Urinary bladder (tissue), 4 donors: ENCODE measurements around the gene GPR78. TPM values are rescaled to one million over a fixed set of nuclear protein-coding genes. Genes with fewer than 3 reads are reported as not detected.
A peak's percentile ranks its signal among the peaks of the same experiment; 100 is the strongest.

Source experiments
- DNase-seq: peaks from one replicate; pipeline ENCODE4 v3.0.0-alpha.2; 2015; ENCODE audit errors: extremely low spot score
- H3K27ac ChIP-seq: one replicate; pipeline ENCODE4 v1.5.1; 2013; ENCODE audit warnings: low read depth, mild to moderate bottlenecking, moderate library complexity
- H3K36me3 ChIP-seq: one replicate; pipeline ENCODE4 v1.6.1; 2013; ENCODE audit warnings: mild to moderate bottlenecking, moderate library complexity; ENCODE audit not compliant: insufficient read depth
- H3K4me1 ChIP-seq: one replicate; pipeline ENCODE4 v1.6.1; 2013; ENCODE audit warnings: mild to moderate bottlenecking, moderate library complexity; ENCODE audit not compliant: insufficient read depth
- H3K4me3 ChIP-seq: one replicate; pipeline ENCODE4 v1.5.1; 2013; ENCODE audit warnings: low read depth, low read length
- WGBS: extraction: QIAGEN DNeasy Blood & Tissue Kit; methylation state at CpG from one replicate; pipeline ENCODE4 v1.1.7; 2013; 5-methylcytosine and 5-hydroxymethylcytosine counted together
- polyA plus RNA-seq: library from polyadenylated mRNA; stranded (reverse); fragments of 200-250 nt; gene quantifications from one replicate; pipeline ENCODE4 v1.2.3, GENCODE V29; 2013
- total RNA-seq: library from RNA; depleted of rRNA; stranded (reverse); fragments of >200 nt; gene quantifications from one replicate; pipeline ENCODE4 v1.2.3, GENCODE V29; 2014
- donor health status: healthy with polysubstance abuse.
- donor health status: healthy.

Gene GPR78
- total and polyA plus RNA-seq, 2 donors: 0.29 to 3.6 TPM

- Histone ChIP-seq H3K4me3 (no peak overlapping the region), H3K27ac (no peak overlapping the region), H3K4me1 (no peaks in the 10 kb centered on the region), H3K36me3 (no peaks in the 10 kb centered on the region)
- 82% methylated on average over 5 of the region's 5 CpGs for WGBS
- no peak for DNase-seq
Observed at GRCh38 chr4:8590546-8590880, 10.3 kb downstream of the GPR78 start.

GRCh38 chr4:8591114-8591513 is 10.9 kb downstream of the GPR78 start:
- DNase-seq: no peak
- Histone ChIP-seq H3K27ac (no peak overlapping the region), H3K36me3 (no peaks in the 10 kb centered on the region), H3K4me3 (no peak overlapping the region), H3K4me1 (no peaks in the 10 kb centered on the region)
- WGBS: 89% methylated on average over 9 of the region's 9 CpGs

- Histone ChIP-seq H3K4me3 (no peak overlapping the region), H3K4me1 (no peaks in the 10 kb centered on the region), H3K27ac (no peak overlapping the region), H3K36me3 (no peaks in the 10 kb centered on the region)
- WGBS: 79% methylated on average over 15 of the region's 15 CpGs
- no peak for DNase-seq
Observed at GRCh38 chr4:8591626-8592365, 11.6 kb downstream of the GPR78 start.

DNA sequence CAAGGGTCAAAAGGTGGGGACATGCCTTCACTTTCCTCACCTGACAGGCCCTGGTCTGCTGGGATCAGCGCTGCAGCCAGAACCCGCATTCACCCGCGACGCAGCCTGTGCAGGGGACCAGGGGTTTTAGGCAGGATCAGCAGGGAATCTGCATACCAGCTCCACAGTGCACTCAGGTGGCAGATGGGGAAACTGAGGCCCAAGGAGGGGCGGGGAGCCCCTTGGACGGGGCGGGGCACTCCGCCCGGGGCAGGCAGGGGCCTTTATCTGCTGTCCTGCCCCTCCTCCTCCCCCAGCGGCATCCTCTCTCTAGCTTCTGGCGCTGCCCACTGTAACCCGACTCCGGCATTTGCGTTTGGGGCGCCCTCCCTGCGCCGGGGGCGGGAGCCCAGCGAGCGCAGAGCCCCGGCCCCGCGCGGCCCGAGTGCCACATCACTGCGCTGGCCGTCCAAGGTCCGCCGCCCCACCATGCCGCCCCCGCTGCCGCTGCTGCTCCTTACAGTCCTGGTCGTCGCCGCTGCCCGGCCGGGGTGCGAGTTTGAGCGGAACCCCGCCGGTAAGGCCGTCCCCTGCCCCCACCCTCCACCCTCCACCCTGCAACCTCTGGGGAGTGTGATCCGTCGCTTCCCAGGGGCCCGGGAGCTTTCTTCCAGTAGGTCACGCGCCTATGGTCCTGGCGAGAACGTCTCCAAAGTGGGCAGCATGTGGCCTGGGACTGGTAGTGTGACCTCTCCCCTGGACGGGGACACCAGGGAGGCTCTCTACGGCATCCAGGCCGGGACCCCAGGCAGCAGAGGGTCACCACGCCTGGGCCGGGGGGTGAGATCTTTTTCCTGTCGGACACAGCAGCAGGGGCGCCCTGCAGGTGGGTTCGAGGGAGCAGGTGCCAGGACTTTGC is 12.4 kb downstream of the GPR78 start, which contains the start of gene CPZ:
Gene CPZ (plus strand): TSS at position 400 of the 898 bp plus-strand sequence. CDS start 69 bp downstream, at position 469.
- 6% methylated on average over 58 of the region's 58 CpGs for WGBS
- Histone ChIP-seq H3K36me3 (no peaks in the 10 kb centered on the region), H3K4me1 (no peaks in the 10 kb centered on the region), H3K27ac (no peak within 1 kb of the TSS), H3K4me3 (peak within 1 kb of the TSS; percentile 13)
- DNase-seq: no peak

- Histone ChIP-seq H3K4me3 (no peak overlapping the region), H3K27ac (no peak overlapping the region)
Observed at GRCh38 chr4:8593264-8594096, 13.3 kb downstream of the GPR78 start.

GRCh38 chr4:8594097-8595038 is 14.2 kb downstream of the GPR78 start:
- H3K4me1 ChIP-seq: no peaks in the 10 kb centered on the region
- peak; percentile 37 for DNase-seq
- H3K27ac ChIP-seq: no peak overlapping the region
- H3K36me3 ChIP-seq: no peaks in the 10 kb centered on the region
- no peak overlapping the region for H3K4me3 ChIP-seq
- WGBS: 47% methylated on average over 24 of the region's 24 CpGs

More at GRCh38 chr4:8593264-8594096, 13.3 kb downstream of the GPR78 start:
- no peaks in the 10 kb centered on the region for H3K36me3 ChIP-seq
- WGBS: 33% methylated on average over 24 of the region's 24 CpGs
- H3K4me1 ChIP-seq: no peaks in the 10 kb centered on the region
- no peak for DNase-seq

DNA sequence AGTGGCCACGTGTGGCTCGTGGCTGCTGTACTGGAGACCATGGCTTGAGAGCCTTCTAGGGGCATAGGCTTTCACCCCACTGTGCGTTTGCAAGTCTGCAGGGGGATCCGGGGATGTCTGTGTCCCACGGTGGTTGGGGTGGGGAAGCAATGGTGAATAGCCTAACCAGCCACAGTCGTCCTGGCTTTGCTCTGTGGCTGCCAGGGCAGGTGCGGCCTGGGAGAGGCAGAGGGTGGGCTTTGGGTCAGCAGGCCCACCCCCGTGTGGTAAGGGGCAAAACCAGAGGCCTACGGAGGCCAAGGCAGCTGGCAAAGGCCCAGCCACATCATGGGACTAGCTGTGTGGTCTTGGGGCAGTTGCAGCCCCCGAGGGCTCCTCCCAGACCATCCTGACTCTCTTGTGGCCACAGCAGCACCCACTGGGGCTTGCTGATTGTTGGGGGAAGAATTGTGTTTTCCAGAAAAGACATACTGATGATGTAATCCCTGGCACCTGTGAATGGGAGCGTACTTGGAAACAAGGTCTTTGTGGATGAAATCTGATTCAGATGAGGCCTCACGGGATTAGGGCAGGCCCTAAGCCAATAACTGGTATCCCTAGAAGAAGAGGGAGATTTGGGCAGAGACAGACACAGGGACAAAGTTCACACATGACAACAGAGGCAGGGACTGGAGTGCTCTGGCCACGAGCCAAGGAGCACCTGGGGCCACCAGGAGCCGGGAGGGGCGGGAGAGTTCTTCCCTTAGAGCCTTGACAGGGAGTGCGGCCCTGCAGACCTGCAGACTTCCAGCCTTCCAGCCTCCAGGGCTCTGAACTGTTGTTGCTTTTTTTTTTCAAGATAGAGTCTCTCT is 15.3 kb downstream of the GPR78 start:
- H3K4me1 ChIP-seq: no peaks in the 10 kb centered on the region
- H3K27ac ChIP-seq: no peak overlapping the region
- 63% methylated on average over 16 of the region's 16 CpGs for WGBS

DNA sequence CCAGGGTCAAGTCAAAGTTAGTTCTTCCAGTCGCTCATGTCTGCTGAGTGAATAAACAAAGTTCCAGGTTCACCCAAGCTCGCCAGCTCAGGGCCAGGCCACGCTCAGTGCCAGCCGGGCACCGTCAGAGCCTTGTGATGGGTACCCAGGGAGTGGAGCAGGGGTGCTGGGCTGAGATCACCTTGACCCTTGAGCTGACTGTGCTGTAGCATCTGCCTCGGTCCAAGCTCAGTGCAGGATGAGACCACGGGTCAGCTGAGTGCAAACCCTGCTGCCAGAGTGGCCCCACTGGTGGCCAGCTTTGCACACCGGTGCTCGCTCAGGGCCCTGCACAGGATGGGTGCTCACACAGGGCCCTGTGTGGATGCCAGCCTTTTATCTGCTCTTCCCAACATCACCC is 16.7 kb downstream of the GPR78 start:
- no peak for DNase-seq
- H3K4me1 ChIP-seq: no peaks in the 10 kb centered on the region
- no peaks in the 10 kb centered on the region for H3K36me3 ChIP-seq
- H3K27ac ChIP-seq: no peak overlapping the region
- no peak overlapping the region for H3K4me3 ChIP-seq
- 79% methylated on average over 9 of the region's 9 CpGs for WGBS

More for the DNA sequence above, 15.3 kb downstream of the GPR78 start:
- H3K36me3 ChIP-seq: no peaks in the 10 kb centered on the region
- DNase-seq: no peak
- no peak overlapping the region for H3K4me3 ChIP-seq

DNA sequence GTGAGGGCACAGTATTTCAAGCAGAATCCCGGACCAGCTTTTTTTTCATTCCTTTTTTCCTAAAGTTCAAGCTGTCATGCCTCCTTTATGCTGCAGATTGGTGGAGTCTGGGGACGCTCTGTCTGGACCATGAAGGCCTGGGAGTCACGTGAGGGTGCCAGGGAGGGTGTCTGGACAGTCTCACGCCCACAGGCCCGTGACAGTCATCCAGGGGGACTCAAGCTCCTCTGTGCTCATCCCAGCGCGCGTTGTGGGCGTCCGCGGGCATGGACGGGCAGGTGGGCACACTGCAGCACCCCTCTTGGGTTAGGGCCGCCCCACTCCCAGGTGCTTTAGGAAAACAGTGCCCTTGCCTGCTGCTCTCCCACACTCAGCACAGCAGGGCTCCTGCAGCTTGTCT is 17.1 kb downstream of the GPR78 start:
- 81% methylated on average over 13 of the region's 13 CpGs for WGBS
- no peak overlapping the region for H3K27ac ChIP-seq

GRCh38 chr4:8597791-8598190 is 17.6 kb downstream of the GPR78 start:
- no peaks in the 10 kb centered on the region for H3K36me3 ChIP-seq
- WGBS: 88% methylated on average over 15 of the region's 15 CpGs
- no peaks in the 10 kb centered on the region for H3K4me1 ChIP-seq
- H3K4me3 ChIP-seq: no peak overlapping the region
- DNase-seq: no peak
- H3K27ac ChIP-seq: no peak overlapping the region

More for the DNA sequence above, 17.1 kb downstream of the GPR78 start:
- Histone ChIP-seq H3K4me1 (no peaks in the 10 kb centered on the region), H3K4me3 (no peak overlapping the region), H3K36me3 (no peaks in the 10 kb centered on the region)
- no peak for DNase-seq

DNA sequence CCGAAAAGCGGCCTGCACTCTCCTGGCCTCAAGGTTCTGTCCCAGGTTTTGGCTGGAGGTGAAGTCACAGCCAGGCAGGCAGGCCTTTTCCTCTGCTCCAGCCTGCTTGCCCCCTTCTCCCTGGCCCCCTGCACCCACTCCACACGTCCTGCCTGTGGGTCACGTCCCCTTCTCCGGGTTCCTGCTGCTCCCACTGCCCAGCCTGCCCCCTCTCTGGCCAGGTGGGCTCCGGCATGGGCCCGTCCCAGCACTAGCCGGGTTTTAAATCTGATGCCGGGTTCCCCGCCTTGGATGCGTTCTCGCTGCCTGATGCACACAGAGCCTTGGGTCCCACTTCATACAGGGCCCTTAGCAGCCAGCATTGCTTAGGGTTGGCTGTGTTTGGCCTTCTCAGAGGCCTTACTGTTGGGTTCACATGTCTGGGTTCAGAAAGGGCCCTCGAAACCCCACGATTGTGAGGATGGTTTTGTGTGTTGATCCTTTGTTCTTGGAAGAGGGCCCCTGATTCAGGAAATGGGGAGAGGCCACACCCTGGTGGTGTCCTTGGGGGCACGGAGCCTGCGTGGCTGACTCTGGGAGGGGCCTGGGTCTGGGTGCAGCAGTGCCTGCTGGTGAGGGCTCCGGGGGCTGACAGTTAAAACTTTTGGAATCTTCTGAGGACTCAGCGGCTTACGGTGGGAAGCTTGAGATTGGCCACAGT is 18.3 kb downstream of the GPR78 start:
- 82% methylated on average over 19 of the region's 19 CpGs for WGBS
- H3K27ac ChIP-seq: no peak overlapping the region
- H3K4me1 ChIP-seq: no peaks in the 10 kb centered on the region
- DNase-seq: no peak
- no peaks in the 10 kb centered on the region for H3K36me3 ChIP-seq
- no peak overlapping the region for H3K4me3 ChIP-seq
